Hypothalamus (tissue), 51 donors: ENCODE measurements around the gene DEPDC4.

Experiments
- DNase-seq, 51 donors: peaks; one replicate each; lab custom pipeline; 2025; lab: John Stamatoyannopoulos, UW

Gene DEPDC4

DNA sequence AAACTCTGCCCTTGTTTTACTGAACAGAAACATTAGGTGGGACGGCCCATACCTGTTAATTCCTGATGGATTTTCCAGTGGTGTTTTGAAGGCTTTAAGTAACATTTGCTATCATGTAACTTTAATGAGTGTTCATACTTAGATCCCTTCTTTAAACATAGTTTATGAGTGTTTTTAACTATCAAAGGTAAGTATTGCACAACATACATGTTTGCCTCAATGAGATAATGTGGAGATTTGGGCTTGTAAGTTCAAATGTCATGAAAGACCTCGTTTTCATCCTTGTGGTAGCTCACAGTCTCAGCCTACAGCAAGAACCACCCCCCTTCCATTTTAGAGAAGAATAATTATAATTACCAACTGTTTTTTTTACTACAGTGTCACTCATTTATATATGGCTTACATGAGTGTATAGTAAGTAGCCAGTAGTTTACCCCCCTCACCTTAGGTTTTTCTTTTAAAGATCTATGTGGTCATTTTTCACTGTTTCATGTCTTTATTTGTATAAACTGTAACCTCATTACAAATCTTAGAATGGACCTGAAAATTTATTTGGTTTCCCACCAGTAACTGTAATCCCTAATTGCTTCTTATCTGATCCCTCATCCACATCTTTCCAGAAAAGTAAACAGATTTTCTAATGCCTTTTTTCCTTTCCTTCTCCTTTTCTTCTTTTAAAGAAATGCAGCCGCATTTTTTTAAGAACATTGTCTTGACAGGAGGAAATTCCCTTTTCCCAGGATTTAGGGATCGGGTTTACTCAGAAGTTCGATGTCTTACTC is 47.4 kb downstream of the DEPDC4 start:
- no peak for DNase-seq

- no peak for DNase-seq
These were observed 50.5 kb downstream of the DEPDC4 start for GRCh38 chr12:100216337-100216736.

DNA sequence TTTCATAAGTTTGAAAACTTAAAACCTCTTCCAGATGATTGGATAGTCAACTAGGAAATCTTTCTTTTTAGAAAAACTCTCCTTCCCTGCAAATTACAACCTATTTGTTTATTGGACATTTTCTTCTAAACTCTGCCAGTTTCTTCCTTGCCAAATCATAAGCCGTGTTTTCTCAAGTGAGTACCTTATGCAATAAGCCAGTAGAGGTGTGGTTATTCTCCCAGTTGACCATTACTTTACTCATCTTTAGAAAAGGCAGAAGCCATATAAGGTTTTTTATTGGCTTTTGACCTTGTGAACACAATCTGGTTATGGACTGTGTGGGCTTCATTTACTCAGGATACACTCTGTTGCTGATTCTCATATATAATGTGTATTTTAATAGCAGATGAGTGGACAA is 51.7 kb downstream of the DEPDC4 start:
- no peak for DNase-seq

DNA sequence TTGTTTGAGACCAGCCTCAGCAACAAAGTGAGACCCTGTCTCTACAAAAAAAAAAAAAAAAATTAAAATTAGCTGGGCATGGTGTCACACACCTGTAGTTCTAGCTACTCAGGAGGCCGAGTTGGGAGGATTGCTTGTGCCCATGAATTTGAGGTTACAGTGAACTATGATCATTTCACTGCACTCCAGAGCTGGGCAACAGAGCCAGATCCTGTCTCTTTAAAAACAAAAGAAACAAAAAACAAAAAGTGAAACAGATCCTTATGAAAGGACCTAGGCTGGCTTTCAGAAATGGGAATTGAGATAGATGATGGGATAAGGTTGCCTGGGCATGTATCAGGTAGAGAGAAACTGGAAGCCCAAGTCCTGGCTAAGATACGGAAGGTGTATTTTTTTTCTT is 52.4 kb downstream of the DEPDC4 start:
- no peak for DNase-seq

GRCh38 chr12:100213016-100213891 is 53.6 kb downstream of the DEPDC4 start:
- DNase-seq: no peak

GRCh38 chr12:100211698-100212097 is 55.2 kb downstream of the DEPDC4 start:
- no peak for DNase-seq

- no peak for DNase-seq
These were observed 58.0 kb downstream of the DEPDC4 start for GRCh38 chr12:100208834-100209233.

DNA sequence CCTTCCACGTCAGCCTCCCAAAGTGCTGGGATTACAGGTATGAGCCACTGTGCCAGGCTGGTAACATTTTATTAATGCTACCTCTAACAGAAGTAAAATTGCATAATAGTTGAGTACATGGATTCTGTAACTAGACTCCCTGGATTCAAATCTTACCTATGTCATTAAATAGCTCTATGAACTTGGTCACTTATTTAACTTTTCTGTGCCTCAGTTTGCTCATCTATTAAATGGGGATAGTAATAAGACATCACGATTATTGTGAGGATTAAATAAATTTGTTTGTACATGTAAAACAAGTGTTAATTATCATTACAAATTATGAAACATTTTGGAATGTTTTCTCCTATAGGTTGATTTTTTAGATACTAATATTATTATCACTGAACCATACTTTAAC is 59.6 kb downstream of the DEPDC4 start:
- DNase-seq: no peak

GRCh38 chr12:100201604-100202423 is 65.1 kb downstream of the DEPDC4 start:
- no peak for DNase-seq

GRCh38 chr12:100200463-100201181 is 66.3 kb downstream of the DEPDC4 start, which contains the start of gene ACTR6:
ACTR6 (plus strand) TSS chr12:100200815; CDS start chr12:100200852, 37 bp downstream.
- peak in 50 of 51 donors; percentile 24 to 94 (median 82) for DNase-seq

DNA sequence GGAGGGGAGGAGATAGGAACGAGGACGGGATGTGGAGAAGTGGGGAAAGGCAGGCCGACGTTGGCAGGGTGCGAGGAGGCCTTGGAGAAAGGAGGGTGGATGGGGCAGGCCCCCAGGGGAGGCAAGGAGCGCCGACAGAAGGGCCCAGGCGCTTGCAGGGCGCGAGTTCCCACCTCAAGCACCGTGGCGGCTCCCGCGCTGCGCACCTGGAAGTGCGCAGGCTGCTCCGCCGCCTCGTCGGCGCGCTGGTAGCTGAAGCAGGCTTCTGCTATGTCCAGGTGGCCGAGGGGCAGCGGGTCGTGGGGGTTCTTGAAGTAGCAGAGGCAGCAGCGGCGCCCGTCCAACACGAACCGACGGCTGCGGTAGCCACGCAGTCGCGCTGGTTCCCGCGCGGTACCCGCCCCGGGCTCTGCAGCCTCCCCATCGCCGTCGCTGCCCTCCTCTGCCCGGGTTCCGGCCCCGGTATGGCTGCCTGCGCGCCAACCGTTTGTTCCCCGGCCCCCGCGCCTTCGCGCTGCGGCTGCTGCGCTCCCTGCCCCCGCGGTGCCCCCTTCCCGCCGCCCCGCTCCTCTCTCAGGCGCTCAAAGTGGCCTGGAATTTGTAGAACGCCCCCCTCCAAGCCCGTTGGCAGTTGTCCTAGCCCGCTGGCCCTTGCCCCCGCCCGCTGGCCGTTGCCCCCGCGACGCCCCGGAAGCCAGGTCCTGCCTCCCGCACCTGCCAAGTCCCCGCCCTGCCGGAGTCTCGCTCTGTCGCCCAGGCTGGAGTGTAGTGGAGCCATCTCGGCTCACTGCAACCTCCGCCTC is 67.3 kb downstream of the DEPDC4 start:
- peak in 26 of 51 donors; percentile 5 to 67 (median 33) for DNase-seq

GRCh38 chr12:100199023-100199346 is 67.9 kb downstream of the DEPDC4 start:
- DNase-seq: no peak

- DNase-seq: no peak
These were observed 69.4 kb downstream of the DEPDC4 start for GRCh38 chr12:100197486-100197885.

DNA sequence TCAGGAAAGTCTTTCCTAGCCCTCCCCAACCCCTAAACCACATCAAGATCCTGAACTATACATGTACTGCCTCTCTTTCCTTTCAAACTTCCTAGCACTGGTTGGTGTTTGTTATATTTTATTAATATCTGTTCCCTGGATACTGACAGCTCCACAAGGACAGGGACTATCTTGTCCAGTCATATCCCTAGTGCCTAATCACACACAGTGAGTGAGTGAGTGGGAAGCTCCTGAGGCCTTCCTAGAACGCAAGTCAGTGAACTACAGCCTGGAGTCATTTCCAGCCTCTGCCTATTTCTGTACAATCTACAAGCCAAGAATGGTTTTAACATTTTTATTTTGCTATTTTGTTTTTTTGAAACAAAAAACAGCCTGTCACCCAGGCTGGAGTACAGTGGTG is 73.8 kb downstream of the DEPDC4 start:
- no peak for DNase-seq
